GM19025 (cell line): ENCODE results near the gene GMDS.

ENCODE experiments used
- ATAC-seq: cut with Tn5 transposase; IDR thresholded peaks from one replicate; pipeline ENCODE4 v1.9.1; 2021; ENCODE audit warnings: mild to moderate bottlenecking, low read depth, moderate library complexity; ENCODE audit not compliant: unreplicated experiment

Gene GMDS

DNA sequence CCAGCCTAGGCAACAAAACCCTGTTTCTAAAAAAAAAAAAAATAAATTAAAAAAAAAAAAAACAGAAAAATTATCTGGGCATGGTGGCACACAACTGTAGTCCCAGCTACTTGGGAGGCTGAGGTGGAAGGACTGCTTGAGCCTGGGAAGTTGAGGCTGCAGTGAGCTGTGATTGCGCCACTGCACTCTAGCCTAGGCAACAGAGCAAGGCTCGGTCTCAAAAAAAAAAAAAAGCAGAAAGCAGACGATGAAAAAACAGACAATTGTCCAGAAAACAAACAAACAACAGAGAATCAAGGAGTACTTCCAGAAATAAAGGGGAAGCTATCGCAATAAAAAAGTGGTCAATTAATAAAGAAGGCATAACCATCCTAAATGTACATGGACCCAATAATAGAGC lies 229.4 kb downstream of the GMDS start:
- ATAC-seq: no peak

GRCh38 chr6:2008383-2008976 lies 236.9 kb downstream of the GMDS start:
- ATAC-seq: no peak

GRCh38 chr6:2007165-2007564 lies 238.2 kb downstream of the GMDS start:
- no peak for ATAC-seq

- no peak for ATAC-seq
Measured at GRCh38 chr6:2004888-2005287, 240.5 kb downstream of the GMDS start.

DNA sequence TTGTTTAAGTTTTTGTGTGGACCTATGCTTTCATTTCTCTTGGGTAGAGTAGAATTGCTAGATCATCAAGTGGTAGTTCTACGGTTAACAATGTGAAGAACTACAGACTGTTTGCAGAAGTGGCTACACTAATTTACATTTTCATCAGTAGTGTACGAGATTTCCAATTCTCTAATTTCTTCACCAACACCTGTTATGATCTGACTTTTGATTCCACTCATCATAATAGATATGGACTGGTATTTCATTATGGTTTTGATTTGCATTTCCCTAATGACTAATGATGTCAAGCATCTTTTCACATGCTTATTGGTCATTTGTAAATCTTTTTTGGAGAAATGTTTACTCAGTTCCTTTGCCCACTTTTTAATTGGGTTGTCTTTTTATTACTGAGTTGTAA lies 244.4 kb downstream of the GMDS start:
- no peak for ATAC-seq

GRCh38 chr6:1997702-1998101 lies 247.7 kb downstream of the GMDS start:
- ATAC-seq: no peak

DNA sequence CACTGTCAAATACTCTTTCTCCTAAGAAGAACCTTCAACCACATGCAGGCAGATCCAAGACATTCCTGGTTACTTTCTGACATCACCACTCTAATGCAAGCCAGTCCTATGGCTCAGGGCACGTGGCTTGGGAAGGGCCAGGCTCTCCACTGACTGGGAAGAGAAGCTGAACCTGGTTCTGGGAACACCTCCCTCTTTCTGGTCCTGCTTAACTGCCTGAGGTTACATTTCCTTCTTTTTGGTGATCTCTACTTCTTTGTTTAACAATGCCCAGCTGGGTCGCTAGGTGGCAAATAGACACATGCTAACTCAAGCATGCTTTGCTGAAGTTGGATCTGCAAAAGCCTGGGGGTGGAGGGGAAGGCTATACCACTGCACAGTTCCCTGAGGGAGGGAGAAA lies 249.8 kb downstream of the GMDS start:
- no peak for ATAC-seq

DNA sequence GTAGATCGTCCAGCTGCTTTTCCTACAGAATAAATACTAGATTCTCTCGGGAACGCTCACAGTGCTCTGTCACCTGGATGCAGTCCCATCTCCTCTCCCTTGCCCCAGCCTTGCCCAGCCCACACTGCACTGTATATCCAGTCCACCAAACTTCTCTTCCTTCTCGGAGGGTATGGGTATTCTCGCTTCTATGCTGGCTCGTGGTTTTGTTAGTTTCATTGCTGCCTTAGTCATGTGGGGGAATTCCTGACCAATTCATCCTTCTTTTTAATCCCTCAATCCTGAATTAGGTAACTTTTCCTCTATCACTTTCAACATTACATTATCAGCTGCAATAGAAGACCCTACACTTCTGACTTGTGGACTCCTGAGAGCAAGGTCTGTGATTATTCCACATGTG lies 252.4 kb downstream of the GMDS start:
- no peak for ATAC-seq

DNA sequence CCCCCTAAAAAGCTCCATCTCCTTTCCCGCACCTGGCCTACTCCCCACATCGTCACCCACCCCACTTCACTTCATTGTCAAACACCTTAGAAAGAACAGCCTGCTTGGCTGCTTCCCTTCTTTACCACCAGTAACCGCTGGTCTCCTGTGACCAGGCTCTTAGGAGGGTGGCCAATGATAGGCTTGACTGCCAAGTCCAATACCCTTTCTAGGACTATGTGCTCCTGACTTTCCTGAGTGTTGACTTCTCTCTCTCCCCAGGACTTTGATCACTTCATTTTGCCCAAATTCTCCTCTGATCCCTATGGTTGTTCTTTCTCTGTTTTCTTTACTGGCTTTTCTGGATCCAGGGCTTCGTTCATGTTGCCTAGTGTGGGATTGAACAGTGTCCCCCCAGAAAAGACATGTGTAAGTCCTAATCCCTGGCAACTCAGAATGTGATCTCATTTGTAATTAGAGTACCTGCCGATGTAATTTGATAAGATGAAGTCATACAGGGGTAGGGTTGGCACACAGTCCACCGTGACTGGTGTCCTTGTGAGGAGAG lies 254.0 kb downstream of the GMDS start:
- ATAC-seq: no peak

GRCh38 chr6:1988843-1989242 lies 256.6 kb downstream of the GMDS start:
- no peak for ATAC-seq

DNA sequence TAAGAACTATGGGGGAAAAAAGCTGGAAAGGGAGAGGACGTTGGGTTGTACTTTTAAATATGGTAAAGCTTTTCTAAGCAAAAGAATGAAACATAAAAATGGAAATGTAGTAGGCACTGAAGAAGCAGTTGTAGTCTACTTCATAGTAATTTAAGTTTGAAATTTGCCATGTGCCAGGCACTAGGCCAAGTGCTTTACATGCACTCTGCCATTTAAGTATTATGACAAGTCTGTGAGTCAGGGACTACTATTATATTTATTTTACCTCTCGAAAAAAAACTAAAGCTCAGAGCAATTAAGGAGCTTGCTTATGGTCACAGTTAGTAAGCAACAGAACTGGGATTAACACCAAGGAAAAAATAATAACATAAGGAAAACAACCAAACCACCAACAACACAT lies 257.8 kb downstream of the GMDS start:
- no peak for ATAC-seq

DNA sequence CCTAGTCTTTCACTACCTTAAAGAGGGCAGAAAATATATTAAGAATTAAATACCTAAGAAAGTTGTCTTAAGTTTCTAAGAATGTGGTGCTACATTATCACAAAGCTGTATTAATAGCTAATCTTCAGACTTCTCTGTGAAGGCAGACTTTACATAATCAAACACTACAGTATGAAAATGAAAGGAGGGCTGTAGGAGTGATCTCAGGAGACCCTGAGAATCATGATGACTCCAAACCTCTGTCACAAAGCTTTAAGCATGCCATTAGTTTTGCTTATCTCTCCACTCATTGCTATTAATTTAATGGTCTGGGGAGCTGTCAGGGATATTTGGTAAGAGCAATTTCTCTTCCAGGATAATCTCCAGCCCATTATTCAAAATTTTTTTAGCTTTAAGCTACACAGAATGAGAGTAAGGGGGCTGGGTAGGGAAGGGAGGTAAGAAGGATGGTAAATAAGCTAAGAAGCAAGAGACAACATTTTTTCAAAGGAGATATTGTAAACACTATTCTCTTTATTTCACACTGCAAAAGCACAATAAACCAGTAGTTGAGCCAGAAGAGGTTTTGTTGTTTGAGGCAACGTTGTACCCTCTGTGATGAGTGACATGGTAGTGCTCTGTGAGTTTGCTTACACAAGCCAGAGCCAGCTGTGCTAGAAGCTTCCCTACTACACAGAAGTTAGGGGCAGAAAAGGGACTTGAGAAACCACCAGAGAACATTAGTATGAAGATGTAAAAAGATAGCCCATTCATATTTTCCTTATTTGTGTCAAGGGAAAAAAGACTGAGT lies 258.8 kb downstream of the GMDS start:
- no peak for ATAC-seq

GRCh38 chr6:1984346-1984994 lies 260.9 kb downstream of the GMDS start:
- no peak for ATAC-seq

- no peak for ATAC-seq
Measured at GRCh38 chr6:1983850-1984249, 261.6 kb downstream of the GMDS start.

DNA sequence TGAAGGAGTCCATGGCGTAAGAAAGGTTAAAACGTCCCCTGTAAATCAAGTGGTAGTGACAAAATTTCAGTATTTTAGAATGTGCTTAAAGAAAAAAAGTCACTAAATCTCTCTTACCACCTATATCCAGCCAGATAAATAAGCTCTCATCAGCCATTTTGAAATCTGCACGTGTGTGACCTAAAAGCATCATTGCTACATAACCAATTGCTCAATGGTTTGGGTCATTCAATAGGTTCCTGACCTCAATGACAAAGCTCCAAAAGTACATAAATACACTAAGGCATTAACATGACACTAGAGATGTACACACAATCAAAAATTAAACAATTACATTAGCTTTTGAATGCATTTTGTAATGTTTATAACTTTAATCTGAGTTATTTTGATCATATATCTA lies 272.4 kb downstream of the GMDS start:
- no peak for ATAC-seq

GRCh38 chr6:1971612-1972011 lies 273.8 kb downstream of the GMDS start:
- ATAC-seq: no peak

GRCh38 chr6:1970151-1970561 lies 275.2 kb downstream of the GMDS start:
- ATAC-seq: no peak

- no peak for ATAC-seq
Measured at GRCh38 chr6:1966713-1967112, 278.7 kb downstream of the GMDS start.

- ATAC-seq: no peak
Measured at GRCh38 chr6:1965596-1966224, 279.7 kb downstream of the GMDS start.

DNA sequence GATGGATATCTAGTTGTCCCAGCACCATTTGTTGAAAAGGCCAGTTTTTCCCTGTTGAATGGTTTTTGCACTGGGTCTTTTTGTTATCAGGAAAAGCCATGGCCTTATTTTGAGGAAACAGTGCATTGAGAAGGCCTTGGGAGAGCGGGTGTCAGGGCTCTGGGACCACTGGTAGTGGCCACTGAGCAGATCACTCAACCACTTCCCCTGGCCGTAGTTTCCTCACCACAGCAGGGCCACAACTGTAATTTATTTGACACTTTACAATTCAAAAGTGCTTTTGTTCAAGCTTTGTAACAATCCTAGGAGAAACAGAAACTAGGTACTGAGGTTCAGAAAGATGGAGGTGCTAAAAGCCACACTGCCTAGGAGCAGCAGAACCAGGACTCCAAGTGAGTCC lies 281.8 kb downstream of the GMDS start:
- ATAC-seq: no peak

- ATAC-seq: no peak
Measured at GRCh38 chr6:1962201-1962600, 283.2 kb downstream of the GMDS start.
